NCI-H2029 (cell line): ENCODE measurements around the gene MGLL.

ENCODE experiments used
- DNase-seq: peaks from one replicate; lab custom pipeline; 2025; lab: John Stamatoyannopoulos, UW

Gene MGLL

GRCh38 chr3:127789990-127790881 is 32.1 kb downstream of the MGLL start:
- peak; percentile 87 for DNase-seq

- DNase-seq, result no peak
Measured at GRCh38 chr3:127789051-127789450, 33.3 kb downstream of the MGLL start.

- DNase-seq, result no peak
Measured at GRCh38 chr3:127788451-127788909, 33.8 kb downstream of the MGLL start.

GRCh38 chr3:127787571-127788365 is 34.5 kb downstream of the MGLL start:
- no peak for DNase-seq

GRCh38 chr3:127787071-127787490 is 35.2 kb downstream of the MGLL start:
- DNase-seq, result peak; percentile 45

GRCh38 chr3:127786353-127787070 is 35.8 kb downstream of the MGLL start:
- DNase-seq, result peak; percentile 96

GRCh38 chr3:127785711-127786265 is 36.5 kb downstream of the MGLL start:
- DNase-seq, result peak; percentile 56

GRCh38 chr3:127784865-127785710 is 37.2 kb downstream of the MGLL start:
- peak; percentile 92 for DNase-seq

GRCh38 chr3:127784283-127784682 is 38.0 kb downstream of the MGLL start:
- no peak for DNase-seq

GRCh38 chr3:127783642-127784160 is 38.6 kb downstream of the MGLL start:
- no peak for DNase-seq

- no peak for DNase-seq
Measured at GRCh38 chr3:127783166-127783565, 39.1 kb downstream of the MGLL start.

- DNase-seq, result no peak
Measured at GRCh38 chr3:127781411-127782001, 40.8 kb downstream of the MGLL start.

GRCh38 chr3:127780536-127781400 is 41.5 kb downstream of the MGLL start:
- no peak for DNase-seq

- peak; percentile 49 for DNase-seq
Measured at GRCh38 chr3:127779747-127780146, 42.6 kb downstream of the MGLL start.

GRCh38 chr3:127777921-127778656 is 44.2 kb downstream of the MGLL start:
- DNase-seq, result no peak

GRCh38 chr3:127777332-127777731 is 45.0 kb downstream of the MGLL start:
- DNase-seq, result peak; percentile 69

- no peak for DNase-seq
Measured at GRCh38 chr3:127776347-127776746, 46.0 kb downstream of the MGLL start.

- peak; percentile 71 for DNase-seq
Measured at GRCh38 chr3:127775398-127776109, 46.8 kb downstream of the MGLL start.
